HG03139 (cell line): ENCODE data around the gene PXDC1.
"Not testable (repeated sequence)": the region's sequence is repeated elsewhere in the genome, so short reads cannot be mapped to it uniquely, and the experiment has no call there.

Experiments
- ATAC-seq: cut with Tn5 transposase; IDR thresholded peaks from one replicate; pipeline ENCODE4 v1.9.1; 2021; ENCODE audit not compliant: unreplicated experiment

Gene PXDC1

GRCh38 chr6:3782876-3783832 is 31.6 kb upstream of the PXDC1 start:
- ATAC-seq = no peak

GRCh38 chr6:3781504-3781903 is 30.0 kb upstream of the PXDC1 start:
- no peak for ATAC-seq

- no peak for ATAC-seq
Observed at GRCh38 chr6:3779574-3779849, 28.0 kb upstream of the PXDC1 start.

- ATAC-seq = no peak
Observed at GRCh38 chr6:3778701-3779573, 27.4 kb upstream of the PXDC1 start.

- ATAC-seq = no peak
Observed at GRCh38 chr6:3777730-3778461, 26.4 kb upstream of the PXDC1 start.

GRCh38 chr6:3776881-3777507 is 25.5 kb upstream of the PXDC1 start:
- no peak for ATAC-seq

- ATAC-seq = no peak
Observed at GRCh38 chr6:3775847-3776246, 24.3 kb upstream of the PXDC1 start.

- no peak for ATAC-seq
Observed at GRCh38 chr6:3775386-3775785, 23.9 kb upstream of the PXDC1 start.

- no peak for ATAC-seq
Observed at GRCh38 chr6:3773678-3774298, 22.3 kb upstream of the PXDC1 start.

GRCh38 chr6:3772127-3772999 is 20.9 kb upstream of the PXDC1 start:
- ATAC-seq = not testable (repeated sequence)

- ATAC-seq = no peak
Observed at GRCh38 chr6:3771407-3772011, 20.0 kb upstream of the PXDC1 start.

GRCh38 chr6:3770023-3770720 is 18.7 kb upstream of the PXDC1 start:
- no peak for ATAC-seq

- no peak for ATAC-seq
Observed at GRCh38 chr6:3769610-3770009, 18.1 kb upstream of the PXDC1 start.

GRCh38 chr6:3768502-3768901 is 17.0 kb upstream of the PXDC1 start:
- no peak for ATAC-seq

- ATAC-seq = not testable (repeated sequence)
Observed at GRCh38 chr6:3767483-3767882, 16.0 kb upstream of the PXDC1 start.

- ATAC-seq = no peak
Observed at GRCh38 chr6:3766214-3766613, 14.7 kb upstream of the PXDC1 start.

- no peak for ATAC-seq
Observed at GRCh38 chr6:3765415-3765814, 13.9 kb upstream of the PXDC1 start.

- ATAC-seq = no peak
Observed at GRCh38 chr6:3764516-3765335, 13.2 kb upstream of the PXDC1 start.
